ENCODE results near the gene ZCCHC17. TPM values are rescaled to one million over a fixed set of nuclear protein-coding genes. Genes with fewer than 3 reads are reported as not detected.

The ZCCHC17 gene
- total and polyA plus RNA-seq, 2 donors (not counting 1 experiment from before 2014, with no cell fraction given) = 14.1 to 20.3 TPM

GRCh38 chr1:31356427-31356826 lies 59.6 kb downstream of the ZCCHC17 start:
- intact Hi-C loops (cut with micrococcal nuclease) = no loop called here
- Mint-ChIP-seq H3K27me3 (no peaks in the 10 kb centered on the region), H3K4me3 (no peak overlapping the region), H3K27ac (no peak overlapping the region), H3K4me1 (no peaks in the 10 kb centered on the region), H3K9me3 (ENCODE audit: insufficient read depth) (no peaks in the 10 kb centered on the region)
- WGBS (ENCODE audit: insufficient coverage) = no CpG with 5 or more reads among the region's 2 CpGs
- Histone ChIP-seq H3K4me2 (replicated peaks; ENCODE audit: low read depth, low read length, poor library complexity, severe bottlenecking) (no peak overlapping the region), H3K27me3 (replicated peaks in 1 of 4; ENCODE audit: control extremely low read depth in 1 of 4, control insufficient read depth in 3 of 4, insufficient read depth in 4 of 4, low read length in 3 of 4) (no peaks in the 10 kb centered on the region), H2AFZ (ENCODE audit: insufficient read depth, low read depth, low read length, poor library complexity, severe bottlenecking) (no peak overlapping the region), H3K4me1 (ENCODE audit: control insufficient read depth in 2 of 2, insufficient read depth in 2 of 2, low read length in 2 of 2) (no peaks in the 10 kb centered on the region), H4K20me1 (ENCODE audit: control insufficient read depth, insufficient read depth, low read length, poor library complexity, severe bottlenecking) (no peaks in the 10 kb centered on the region), H3K9ac (ENCODE audit: low read length) (no peak overlapping the region), H3K27ac (ENCODE audit: low read length in 2 of 2) (no peak overlapping the region), H3K36me3 (replicated peaks in 1 of 2; ENCODE audit: control extremely low read depth in 1 of 2, control insufficient read depth in 1 of 2, extremely low read depth in 1 of 2, insufficient read depth in 2 of 2, low read length in 1 of 2) (peaks cover 20 to 51% of the 10 kb centered on the region in 2 experiments), H3K4me3 (ENCODE audit: control extremely low read depth in 1 of 5, extremely low read depth in 1 of 5, insufficient read depth in 1 of 5, low read depth in 2 of 5, low read length in 4 of 5) (no peak overlapping the region), H3K79me2 (ENCODE audit: control insufficient read depth, insufficient read depth, low read length) (no peaks in the 10 kb centered on the region), H3K9me3 (ENCODE audit: control extremely low read depth in 1 of 3, control insufficient read depth in 2 of 3, insufficient read depth in 1 of 3, low read length in 2 of 3) (no peaks in the 10 kb centered on the region)
- ChIA-PET CTCF (no interaction called here), POLR2A (no interaction called here)
- no peak for DNase-seq
- no peak for ATAC-seq (ENCODE audit: low read depth)
- no peak for TF ChIP-seq EZH2 (IDR thresholded peaks at IDR 0.05; ENCODE audit: borderline replicate concordance, insufficient read depth, low read depth, low read length, poor library complexity, severe bottlenecking)
- TF ChIP-seq, protein P1, sequence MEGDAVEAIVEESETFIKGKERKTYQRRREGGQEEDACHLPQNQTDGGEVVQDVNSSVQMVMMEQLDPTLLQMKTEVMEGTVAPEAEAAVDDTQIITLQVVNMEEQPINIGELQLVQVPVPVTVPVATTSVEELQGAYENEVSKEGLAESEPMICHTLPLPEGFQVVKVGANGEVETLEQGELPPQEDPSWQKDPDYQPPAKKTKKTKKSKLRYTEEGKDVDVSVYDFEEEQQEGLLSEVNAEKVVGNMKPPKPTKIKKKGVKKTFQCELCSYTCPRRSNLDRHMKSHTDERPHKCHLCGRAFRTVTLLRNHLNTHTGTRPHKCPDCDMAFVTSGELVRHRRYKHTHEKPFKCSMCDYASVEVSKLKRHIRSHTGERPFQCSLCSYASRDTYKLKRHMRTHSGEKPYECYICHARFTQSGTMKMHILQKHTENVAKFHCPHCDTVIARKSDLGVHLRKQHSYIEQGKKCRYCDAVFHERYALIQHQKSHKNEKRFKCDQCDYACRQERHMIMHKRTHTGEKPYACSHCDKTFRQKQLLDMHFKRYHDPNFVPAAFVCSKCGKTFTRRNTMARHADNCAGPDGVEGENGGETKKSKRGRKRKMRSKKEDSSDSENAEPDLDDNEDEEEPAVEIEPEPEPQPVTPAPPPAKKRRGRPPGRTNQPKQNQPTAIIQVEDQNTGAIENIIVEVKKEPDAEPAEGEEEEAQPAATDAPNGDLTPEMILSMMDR (IDR thresholded peaks at IDR 0.05) = no peak

DNA sequence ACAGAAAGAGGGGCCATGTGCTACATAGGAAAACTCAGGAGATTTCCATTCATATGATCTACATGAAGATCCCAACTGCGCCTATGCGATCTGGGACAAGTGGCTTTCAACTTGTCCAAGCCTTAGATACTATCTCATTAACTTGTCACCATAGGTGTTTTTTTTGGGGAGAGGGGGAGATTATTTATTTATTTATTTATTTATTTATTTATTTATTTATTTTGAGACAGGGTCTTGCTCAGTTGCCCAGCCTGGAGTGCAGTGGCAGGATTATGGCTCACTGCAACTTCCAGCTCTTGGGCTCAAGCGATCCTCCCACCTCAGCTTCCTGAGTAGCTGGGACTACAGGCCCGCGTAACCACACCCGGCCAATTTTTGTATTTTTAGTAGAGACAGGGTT lies 64.8 kb downstream of the ZCCHC17 start:
- WGBS (ENCODE audit: insufficient coverage) = no CpG with 5 or more reads among the region's 6 CpGs
- Mint-ChIP-seq H3K27me3 (no peaks in the 10 kb centered on the region), H3K27ac (no peak overlapping the region), H3K9me3 (ENCODE audit: insufficient read depth) (no peaks in the 10 kb centered on the region), H3K4me3 (no peak overlapping the region), H3K4me1 (no peaks in the 10 kb centered on the region)
- Histone ChIP-seq H3K36me3 (replicated peaks in 1 of 2; ENCODE audit: control extremely low read depth in 1 of 2, control insufficient read depth in 1 of 2, extremely low read depth in 1 of 2, insufficient read depth in 2 of 2, low read length in 1 of 2) (peaks cover 6 to 49% of the 10 kb centered on the region in 2 experiments), H3K4me3 (ENCODE audit: control extremely low read depth in 1 of 5, extremely low read depth in 1 of 5, insufficient read depth in 1 of 5, low read depth in 2 of 5, low read length in 4 of 5) (no peak overlapping the region), H2AFZ (ENCODE audit: insufficient read depth, low read depth, low read length, poor library complexity, severe bottlenecking) (no peak overlapping the region), H3K79me2 (ENCODE audit: control insufficient read depth, insufficient read depth, low read length) (no peaks in the 10 kb centered on the region), H3K4me1 (ENCODE audit: control insufficient read depth in 2 of 2, insufficient read depth in 2 of 2, low read length in 2 of 2) (no peaks in the 10 kb centered on the region), H3K9ac (ENCODE audit: low read length) (no peak overlapping the region), H3K4me2 (replicated peaks; ENCODE audit: low read depth, low read length, poor library complexity, severe bottlenecking) (no peak overlapping the region), H3K9me3 (ENCODE audit: control extremely low read depth in 1 of 3, control insufficient read depth in 2 of 3, insufficient read depth in 1 of 3, low read length in 2 of 3) (no peaks in the 10 kb centered on the region), H3K27me3 (replicated peaks in 1 of 4; ENCODE audit: control extremely low read depth in 1 of 4, control insufficient read depth in 3 of 4, insufficient read depth in 4 of 4, low read length in 3 of 4) (no peaks in the 10 kb centered on the region), H3K27ac (ENCODE audit: low read length in 2 of 2) (no peak overlapping the region), H4K20me1 (ENCODE audit: control insufficient read depth, insufficient read depth, low read length, poor library complexity, severe bottlenecking) (no peaks in the 10 kb centered on the region)
- TF ChIP-seq, protein P1 (IDR thresholded peaks at IDR 0.05) = no peak
- no peak for TF ChIP-seq EZH2 (IDR thresholded peaks at IDR 0.05; ENCODE audit: borderline replicate concordance, insufficient read depth, low read depth, low read length, poor library complexity, severe bottlenecking)
- intact Hi-C loops (cut with micrococcal nuclease) = no loop called here
- CTCF ChIA-PET = interaction anchor here (1.1 kb wide), 1 partner anchor 12 kb away, joined by 3 read pairs; no protein-coding TSS in a partner anchor
- DNase-seq (no peak), ATAC-seq (ENCODE audit: low read depth) (no peak)
- POLR2A ChIA-PET = no interaction called here

Measured in B cell (primary cell).